Esophagus muscularis mucosa (tissue), 3 donors: ENCODE data around the gene SND1.

Source experiments
- CTCF ChIP-seq, 3 experiments: fragments of 200-600 bp in 2 of 3; fragments of 450-650 bp in 1 of 3; sonication (generic) in 2 of 3; IDR thresholded peaks; one replicate each; pipeline ENCODE4 v1.5.1; 2017 to 2019; ENCODE audit warnings: antibody characterized with exemption in 3 of 3, mild to moderate bottlenecking in 2 of 3, moderate library complexity in 1 of 3
- POLR2A ChIP-seq: fragments of 450-650 bp; IDR thresholded peaks from one replicate; pipeline ENCODE4 v1.6.1; 2017; ENCODE audit warnings: antibody characterized with exemption, moderate library complexity, mild to moderate bottlenecking, low read depth
- POLR2AphosphoS5 ChIP-seq, 2 donors: sonication (generic); formaldehyde crosslinking; IDR thresholded peaks; one replicate each; pipeline ENCODE4 v1.6.1; 2017; ENCODE audit warnings: antibody characterized with exemption in 2 of 2

- TF ChIP-seq CTCF (IDR thresholded peaks at IDR 0.05) (no peak), POLR2A (no peak), POLR2AphosphoS5 (IDR thresholded peaks at IDR 0.05) (no peak)
These were observed 352.6 kb downstream of the SND1 start for GRCh38 chr7:128004623-128005022.
